GM20431 (cell line): ENCODE results near the gene GLS.
"Not testable (repeated sequence)": the region's sequence is repeated elsewhere in the genome, so short reads cannot be mapped to it uniquely, and the experiment has no call there.

Experiments used
- in situ Hi-C: fragments of 300-500 bp; cut with MseI, MboI; formaldehyde crosslinking; loops from one replicate; pipeline ENCODE4 v1.15.0; 2020; ENCODE audit warnings: low sequenced_read_pairs; ENCODE audit not compliant: unreplicated experiment

Gene GLS

DNA sequence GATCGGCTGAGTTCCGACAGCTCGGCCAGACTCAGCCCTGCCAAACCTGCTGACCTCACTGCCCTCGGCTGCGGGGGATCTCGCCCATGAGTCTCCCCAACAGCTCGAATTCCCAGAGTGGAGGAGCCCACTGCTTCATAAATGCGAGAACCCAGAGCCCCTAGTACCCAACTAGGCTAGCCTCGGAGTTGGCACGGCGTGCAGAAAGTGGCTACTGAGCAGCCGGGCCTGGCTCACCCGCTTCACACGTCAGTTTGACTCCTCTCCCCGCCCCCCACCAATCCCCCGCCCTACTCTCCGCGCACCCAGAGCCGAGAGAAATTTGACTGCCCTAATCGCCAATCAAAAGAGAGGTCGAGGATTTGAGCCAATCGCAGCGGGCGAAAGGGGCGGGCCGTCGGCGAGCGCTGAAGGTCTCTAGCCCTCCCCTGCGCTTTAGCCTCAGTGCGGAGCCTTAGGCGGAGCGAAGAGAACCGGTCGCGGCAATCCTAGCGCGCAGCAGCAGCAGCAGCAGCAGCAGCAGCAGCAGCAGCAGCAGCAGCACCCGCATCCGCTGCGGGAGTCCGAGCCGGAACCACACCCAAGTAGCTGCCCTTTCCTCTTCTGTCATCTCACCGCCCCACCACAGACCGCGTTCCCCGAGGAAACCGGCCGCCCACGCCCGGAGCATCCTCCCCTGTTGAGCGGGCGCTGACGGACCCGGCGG lies at the start of gene GLS:
GLS (plus strand) TSS at position 444 of the 706 bp plus-strand sequence. CDS start 264 bp downstream, outside the sequence.
- in situ Hi-C loops = no loop called here

DNA sequence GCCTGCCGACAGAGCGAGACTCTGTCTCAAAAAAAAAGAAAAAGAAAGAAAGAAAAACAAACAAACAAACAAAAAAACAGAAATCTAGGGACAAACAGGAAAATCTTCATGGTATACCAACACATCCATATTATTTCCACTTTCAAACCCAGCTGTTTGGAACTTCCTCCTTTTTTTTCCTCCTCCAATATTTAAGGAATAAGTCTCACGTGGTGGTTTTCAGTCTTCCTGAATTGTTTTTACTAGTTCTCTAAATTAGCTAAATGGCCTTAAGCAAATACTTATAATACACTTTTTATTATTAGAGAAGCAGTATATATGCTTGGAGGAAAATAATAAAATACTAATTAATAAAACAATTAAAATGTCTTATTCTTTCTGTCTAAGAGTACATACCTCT lies 48.7 kb upstream of the GLS start:
- in situ Hi-C loops = no loop called here

DNA sequence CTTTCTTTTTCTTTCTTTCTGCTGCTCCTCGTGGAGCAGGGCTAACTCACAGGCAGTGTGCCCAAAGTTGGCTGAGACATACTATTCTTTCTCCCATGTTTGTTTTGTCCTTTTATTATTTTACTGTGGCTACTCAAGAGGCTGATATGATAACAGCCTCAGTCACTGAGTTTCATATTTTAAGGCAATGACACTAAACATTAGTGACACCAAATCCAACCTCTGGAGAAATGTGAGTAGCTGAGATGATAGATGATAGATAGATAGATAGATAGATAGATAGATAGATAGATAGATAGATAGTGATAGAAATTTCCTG lies 45.8 kb upstream of the GLS start:
- in situ Hi-C loops = no loop called here

DNA sequence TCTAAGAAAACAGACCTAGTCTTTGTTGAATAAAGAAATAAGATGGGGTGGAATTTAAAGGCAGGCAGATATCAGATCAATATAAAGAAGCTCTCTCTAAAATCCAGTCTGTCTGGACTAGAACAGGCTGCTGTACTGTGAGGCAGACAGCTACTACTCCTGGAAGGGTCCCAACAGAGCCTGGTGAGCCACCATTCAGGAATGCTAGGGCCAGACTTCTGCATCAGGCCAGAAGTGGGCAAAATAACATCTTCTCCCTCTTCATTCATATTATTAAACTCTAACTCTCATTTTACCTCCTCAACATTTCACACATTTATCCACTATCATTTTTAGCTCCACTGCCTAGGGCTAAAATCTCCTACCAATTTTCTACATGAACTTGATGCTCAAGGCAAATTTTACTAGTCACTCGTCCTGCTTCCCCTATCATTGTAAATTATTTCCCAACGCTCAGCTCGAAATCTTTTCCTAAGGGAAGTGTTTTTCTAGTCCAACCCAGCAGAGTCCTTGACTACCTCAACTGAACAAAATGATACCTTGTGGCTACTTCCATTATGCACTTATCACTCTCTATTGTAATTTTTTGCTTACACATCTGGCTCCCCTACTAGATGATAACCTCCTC lies 45.2 kb upstream of the GLS start:
- in situ Hi-C loops = no loop called here

DNA sequence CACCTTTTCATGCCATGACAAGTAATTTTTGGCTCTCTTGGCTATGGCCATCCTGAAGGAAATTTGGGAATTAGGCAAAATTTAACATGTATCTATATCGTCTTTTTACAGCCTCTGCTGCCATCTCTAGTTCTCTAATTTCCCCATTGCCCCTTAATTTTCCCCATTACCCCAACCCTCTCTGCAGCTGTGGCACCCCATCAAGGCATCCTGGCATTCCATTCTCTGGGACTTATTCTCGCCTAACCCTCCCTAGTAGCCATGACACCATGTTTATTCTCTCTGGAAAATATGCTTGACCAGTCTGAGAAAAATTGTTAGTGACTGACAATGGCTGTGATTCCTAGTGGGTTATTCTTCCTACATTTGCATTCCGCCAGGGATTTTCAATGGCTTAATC lies 43.9 kb upstream of the GLS start:
- in situ Hi-C loops = no loop called here

DNA sequence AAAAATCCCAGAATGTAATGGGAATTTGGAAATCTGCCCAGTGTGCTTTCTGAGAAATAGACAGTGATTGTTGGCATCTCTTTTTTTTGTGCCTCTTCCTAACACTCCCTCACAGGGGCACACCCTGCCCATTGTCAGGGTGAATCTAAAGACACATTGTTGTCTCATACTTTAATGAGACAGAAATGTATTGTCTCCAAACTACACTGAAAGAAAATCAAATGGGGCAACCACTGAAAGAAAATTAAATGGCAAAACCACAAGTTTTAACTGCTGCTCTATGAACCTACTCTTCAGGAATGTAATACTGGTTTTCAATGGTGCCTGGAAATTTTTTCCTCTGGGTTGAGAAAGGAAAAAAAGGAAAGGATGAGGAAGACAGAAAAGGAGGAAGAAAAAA lies 43.2 kb upstream of the GLS start:
- in situ Hi-C loops = no loop called here

DNA sequence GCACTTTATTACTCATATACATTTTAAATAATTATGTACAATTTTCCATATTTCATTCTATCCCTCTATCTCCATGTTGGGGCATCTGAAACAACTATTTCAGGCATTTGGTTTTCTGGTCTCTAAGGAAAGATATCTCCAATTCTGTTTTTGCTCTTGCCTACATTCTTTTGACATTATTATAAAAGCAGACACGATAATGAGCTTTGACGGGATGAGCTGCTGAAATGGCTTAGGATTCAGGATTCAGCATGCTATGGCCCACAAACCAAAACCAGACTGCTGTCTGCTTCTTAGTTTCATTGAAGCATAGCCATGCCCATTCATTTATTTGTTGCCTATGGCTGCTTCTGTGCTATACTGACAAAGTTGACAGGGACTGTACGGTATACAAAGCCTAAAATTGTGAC lies 42.7 kb upstream of the GLS start:
- in situ Hi-C loops = no loop called here

DNA sequence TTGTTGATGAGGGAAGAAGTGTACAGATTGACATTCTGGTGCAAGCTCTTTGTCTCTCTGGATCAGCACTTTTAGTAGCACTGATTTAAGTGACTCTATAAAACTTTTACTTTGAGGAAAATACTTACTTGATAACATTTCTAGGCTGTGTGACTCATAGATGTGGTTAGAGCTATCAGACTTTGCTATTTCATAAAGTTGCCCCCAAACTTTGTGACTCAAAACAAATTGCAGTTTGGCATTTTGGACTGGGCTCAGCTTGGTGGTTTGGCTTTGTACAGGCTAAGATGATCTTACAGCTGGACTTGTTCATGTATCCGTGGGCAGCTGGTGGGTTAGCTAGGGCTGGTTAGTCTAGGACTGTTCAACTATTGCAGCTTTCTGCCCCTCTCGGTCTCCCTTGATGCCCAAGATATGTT lies 42.1 kb upstream of the GLS start:
- in situ Hi-C loops = no loop called here

DNA sequence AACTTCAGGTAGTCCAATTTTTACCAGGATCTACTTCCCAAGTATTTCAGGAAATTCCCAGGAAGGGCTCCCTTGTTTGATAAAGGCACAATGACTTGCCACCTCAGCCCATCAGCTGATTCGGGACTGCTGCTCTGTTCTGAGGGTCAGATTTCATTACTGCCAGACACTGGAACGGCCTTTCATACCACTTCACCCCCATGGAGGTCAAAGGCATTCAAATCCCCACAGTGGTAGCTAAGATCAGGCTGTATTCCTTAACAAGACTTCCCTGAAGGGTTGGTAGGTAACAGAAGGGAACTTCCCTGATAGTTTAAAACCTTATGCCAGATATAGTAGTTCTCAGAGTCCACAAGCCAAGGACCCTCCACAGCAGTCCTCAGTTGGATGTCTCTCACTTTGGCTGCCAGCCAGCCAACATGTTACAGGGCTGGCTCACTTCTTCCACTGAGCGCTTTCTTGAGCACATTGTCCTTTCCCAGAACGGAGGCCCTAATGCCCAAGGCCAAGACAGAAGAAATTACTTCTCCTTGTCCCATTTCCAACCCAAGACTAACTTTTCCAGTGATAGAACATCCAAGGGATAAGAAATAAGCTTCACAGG lies 40.0 kb upstream of the GLS start:
- in situ Hi-C loops = no loop called here

DNA sequence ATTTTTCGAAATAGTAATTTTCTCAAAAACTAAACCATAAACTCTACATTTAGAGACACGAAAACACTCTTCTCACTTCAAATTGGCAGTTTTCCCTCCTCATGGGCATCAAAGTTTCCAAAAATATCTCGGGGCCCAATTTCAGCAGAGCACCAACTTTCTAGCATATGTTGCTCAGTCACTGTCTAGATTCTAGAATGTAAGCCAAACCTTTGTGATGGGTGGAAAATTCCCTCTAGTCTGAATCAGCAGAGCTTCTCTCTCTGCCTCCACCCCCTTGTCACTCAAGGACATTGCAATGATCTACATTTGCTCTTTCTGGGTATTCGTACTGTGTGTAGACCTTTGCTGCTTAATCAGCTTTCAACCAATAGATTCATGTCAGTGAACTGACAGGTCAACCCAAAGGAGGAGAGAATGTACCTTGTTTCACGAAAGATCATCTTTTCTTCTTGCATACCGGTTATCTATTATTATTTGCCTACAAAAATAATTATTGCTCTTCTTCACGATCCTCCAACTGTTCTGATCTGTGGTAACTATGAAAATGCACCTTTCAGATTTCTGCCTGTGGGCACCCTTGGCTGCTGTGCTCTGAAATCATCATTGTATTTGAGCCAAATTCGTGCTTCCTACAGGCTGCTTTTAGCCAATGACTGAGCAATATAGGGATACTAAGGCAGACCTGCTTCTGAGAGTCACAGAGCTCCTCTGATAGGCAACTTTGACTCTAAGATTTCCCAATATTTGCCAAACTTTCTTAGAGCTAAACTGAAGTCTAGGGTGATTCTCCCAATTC lies 38.7 kb upstream of the GLS start:
- in situ Hi-C loops = no loop called here

DNA sequence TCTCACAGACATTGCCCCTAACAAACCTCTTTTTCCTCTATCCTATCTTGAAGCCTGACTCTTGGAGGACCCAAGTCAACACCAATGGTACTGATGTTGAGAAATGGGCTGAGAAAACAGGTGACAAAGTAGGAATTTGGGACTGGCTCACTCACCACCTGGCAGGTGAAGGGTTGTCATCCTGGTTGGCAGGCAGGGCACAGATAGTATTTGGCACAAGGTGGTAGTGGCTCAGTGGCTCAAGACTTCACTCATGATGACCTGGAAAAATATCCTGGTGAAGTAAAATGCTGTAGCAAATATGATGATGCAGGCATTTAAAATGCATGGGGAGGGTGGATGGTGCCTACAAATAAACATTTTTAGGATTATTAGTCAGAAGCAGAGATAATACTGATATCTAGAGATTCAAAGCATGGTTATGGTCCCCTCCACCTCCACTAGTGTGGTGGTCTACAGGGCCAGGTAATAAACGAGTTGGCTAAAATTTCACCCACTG lies 38.0 kb upstream of the GLS start:
- in situ Hi-C loops = no loop called here

DNA sequence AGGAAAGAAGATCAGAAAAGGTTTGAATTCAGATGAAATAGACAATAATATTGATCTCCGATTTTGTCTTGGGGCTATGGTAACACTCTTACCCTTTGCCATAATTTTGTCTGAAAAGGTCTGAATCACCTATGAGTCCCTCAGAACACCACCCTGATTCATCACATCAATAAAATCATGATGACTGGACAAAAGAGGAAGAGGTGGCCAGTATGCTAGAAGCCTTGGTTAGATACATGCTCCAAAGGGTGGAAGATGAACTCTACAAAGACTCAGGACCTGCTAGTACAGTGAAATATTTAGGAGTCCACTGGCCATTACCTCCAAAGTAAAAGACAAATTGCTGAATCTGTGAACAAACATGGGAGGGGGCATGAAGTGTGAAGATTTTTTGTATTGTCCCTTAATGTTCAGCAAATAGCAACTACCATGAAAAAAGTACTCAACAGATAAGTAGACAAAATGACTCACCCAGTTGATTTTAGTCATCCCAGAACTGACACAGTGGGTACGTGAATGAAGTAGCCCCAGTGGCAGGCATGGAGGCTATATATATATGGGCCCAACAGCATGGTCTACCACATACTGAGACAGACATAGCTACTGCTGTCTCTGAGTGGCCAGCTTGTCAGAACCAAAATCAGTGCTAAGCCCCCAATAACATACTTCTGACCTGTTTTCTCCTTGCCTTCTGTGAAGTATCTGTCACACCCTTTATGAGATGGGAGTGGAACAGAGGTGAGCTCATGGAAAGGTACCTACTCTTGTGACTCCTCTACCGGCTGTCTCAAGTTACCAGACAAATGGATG lies 36.5 kb upstream of the GLS start:
- in situ Hi-C loops = no loop called here

DNA sequence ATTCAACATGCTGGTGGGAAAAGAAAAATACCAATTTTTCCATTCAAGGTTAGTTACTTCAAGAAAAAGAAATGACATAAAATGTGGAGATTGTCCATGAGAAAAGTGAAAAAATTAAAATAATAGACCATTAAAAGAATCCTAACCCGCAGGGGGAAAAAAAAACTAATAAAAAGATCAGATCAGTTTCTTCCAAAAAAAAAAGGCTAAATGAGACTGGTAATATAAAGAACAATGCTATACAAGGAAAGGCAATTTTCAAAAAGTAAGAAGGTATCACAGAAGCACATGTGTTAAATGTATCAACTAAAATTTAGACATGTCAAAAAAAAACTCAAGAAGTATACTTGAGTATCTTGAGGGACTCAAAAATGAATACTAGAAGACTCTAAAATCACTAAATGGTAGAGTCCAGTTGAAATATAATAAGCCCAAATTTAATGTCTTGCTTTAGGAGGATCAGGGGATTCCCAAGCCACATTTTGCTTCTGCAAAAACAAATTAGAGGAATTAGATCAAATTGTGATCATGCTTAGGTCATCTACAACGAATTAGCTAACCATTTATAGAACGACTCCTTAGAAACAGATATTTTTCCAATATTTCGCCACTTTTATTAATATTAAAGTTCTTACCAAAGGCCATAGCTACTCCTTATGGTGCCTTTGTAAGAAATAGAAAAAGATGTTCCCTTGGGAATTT lies 35.8 kb upstream of the GLS start:
- in situ Hi-C loops = no loop called here

DNA sequence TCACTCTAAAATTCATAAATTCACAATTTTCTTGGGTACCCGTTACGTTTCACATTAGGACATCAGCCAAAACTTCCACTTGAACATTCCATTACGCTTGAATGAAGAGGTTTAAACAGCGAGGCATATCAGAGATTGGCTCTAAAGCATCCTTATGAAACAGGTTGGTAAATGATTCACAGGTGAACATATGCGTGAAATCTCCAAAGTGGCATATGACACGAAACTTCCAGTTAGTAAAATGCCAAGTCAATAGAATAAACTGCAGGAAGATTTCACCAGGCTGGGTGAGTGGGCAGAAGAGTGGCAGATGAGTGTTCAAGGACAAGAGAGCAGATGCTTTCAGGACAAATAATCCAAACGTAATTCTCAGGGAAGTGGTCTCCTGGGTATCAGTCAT lies 33.9 kb upstream of the GLS start:
- in situ Hi-C loops = no loop called here

DNA sequence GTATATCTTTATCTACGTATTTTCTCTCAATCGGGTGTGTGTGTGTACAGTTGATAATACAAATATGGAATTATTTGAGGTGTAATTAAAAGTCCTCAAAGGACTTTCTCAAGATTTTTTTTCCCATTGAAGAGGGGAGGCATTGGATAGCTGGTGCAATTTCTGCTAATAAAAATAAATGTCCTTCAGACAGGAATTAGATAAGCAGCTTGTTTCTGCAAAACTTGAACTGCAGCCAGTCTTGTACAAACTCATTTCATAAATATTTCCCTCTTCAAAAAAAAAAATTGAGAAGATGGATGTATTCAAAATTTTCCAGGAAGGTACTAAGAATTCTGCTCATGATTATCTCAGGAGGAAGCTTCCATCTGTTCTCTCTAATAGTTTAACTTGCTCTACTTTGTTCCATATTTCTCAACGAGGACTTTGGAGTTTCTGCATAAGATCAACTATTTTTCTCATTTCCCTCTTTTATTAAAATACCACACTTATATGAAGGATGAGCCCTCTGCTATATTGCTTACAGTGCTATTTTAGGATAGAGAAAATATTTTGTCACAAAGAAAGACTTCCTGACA lies 33.0 kb upstream of the GLS start:
- in situ Hi-C loops = no loop called here

DNA sequence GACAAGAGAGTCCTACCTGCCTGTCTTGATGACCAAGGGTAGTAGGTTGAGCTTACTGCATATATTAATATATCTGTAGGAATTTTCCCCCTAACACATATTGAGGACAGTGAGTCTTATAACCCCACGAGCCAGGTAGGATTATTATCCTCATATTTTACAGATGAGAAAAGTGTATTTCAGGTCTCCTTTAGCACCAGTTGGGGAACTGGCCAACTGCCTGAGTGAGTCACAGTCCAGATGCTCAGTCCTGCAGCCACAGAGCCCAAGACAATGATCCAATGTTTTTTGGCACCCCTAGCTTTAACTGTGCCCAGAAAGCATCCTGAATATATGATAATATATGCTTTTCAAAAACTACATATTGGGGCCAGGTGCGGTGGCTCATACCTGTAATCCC lies 30.8 kb upstream of the GLS start:
- in situ Hi-C loops = no loop called here

DNA sequence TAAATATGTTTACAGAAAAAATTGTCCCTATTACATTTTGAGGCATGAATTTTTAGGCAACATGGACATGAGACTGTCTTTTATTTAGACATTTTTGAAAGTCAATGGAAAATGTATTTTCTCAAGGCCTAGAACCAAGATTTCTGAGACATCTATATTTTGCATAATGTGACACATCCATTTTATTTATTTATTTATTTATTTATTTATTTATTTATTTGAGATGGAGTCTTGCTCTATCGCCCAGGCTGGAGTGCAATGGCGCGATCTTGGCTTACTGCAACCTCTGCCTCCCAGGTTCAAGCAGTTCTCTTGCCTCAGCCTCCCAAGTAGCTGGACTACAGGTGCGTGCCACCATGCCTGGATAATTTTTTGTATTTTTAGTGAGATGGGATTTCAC lies 27.6 kb upstream of the GLS start:
- in situ Hi-C loops = not testable (repeated sequence)

DNA sequence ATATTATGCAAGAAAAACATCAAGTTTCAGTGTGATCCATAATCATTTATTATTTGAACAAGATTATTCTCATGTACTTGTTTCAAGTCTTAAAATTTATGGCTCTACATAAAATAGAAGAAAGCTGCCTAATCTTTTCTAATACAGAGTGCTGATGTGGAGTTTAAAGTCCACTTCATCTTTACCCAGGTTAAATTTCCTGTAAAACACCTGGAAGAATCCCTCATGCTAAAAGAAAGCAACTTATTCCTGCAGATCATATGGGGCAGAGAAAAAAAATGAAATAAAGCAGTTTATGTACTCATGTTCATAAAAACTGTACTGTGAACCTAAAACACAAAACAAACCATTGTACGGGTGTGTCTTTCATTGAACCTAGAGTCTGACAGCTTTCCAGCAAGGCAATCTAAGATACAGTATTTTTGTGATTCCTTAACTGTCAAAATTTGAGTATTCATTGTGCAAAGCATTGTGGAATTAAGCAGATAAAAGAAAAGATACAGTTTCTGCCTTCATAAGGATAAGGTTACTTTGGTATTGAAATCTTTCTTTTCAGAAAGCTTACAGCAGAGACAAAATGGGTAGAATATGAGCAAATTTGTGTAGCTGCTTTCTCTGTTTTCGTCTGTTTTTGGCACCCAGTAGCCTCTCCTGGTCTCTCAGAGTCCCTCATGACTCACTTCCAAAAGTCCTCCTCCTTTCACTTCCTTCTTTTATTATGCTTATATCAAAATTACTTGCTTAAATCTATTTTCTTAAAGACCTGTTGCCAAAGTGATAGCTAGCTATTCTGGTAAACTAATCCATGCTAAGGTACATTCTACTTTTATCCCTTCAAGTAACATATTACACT lies 26.9 kb upstream of the GLS start:
- in situ Hi-C loops = no loop called here
